Head of caudate nucleus (tissue), 42 donors: ENCODE results near the gene HEXIM2.
"Not testable (repeated sequence)": the region's sequence is repeated elsewhere in the genome, so short reads cannot be mapped to it uniquely, and the experiment has no call there.

ENCODE experiments used
- DNase-seq, 42 donors: peaks; one replicate each; pipeline versions ENCODE4 v3.0.0 to v3.0.0-alpha.2; 2020 to 2021; ENCODE audit warnings: mixed read lengths in 7 of 42
- intact Hi-C: fragments of 100-400 bp; cut with DNase I; formaldehyde crosslinking; loops from one replicate; pipeline ENCODE4 v1.15.0; 2022

Gene HEXIM2, protein sequence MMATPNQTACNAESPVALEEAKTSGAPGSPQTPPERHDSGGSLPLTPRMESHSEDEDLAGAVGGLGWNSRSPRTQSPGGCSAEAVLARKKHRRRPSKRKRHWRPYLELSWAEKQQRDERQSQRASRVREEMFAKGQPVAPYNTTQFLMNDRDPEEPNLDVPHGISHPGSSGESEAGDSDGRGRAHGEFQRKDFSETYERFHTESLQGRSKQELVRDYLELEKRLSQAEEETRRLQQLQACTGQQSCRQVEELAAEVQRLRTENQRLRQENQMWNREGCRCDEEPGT

DNA sequence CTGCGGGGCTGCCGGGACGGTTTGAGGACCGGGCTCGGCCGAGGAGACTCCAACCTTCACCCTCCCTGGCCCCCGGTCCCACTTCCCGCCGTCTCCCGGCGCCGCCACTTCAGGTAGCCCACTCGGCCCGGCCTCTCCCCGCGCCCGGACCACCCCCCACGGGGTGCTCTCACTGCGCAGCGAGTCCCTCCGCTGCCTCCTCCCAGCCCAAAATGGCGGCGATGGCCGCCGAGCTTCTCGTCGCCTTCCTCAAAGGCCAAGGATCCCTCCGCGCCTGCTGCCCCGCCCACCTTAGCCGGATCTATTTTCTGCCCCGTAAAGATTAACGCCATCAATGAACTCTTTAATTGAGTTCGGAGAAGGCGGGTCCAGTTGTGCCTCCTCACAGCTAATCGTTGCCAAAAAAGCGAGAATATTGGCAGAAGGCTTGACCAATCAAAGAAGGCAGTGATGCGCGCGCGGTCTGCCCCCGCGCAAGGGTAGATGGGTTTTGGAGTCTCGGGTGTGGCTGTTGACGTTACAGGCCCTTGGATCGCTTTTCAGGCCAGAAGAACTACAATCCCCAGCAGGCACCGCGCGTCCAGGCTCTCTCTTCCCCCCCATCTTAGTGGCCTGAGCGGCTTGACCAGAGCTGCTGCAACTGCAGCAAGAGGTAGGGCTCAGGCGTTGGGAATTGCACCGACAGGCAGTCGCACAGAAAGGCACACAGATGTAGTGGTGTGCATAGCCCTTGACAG, at the start of gene HEXIM2:
TSS of gene HEXIM2 (plus strand) at position 588 of the 737 bp plus-strand sequence. CDS start 919 bp downstream, outside the sequence.
- DNase-seq = peak; percentile 97 to 100 (median 99)

GRCh38 chr17:45112559-45113423, 48.9 kb upstream of the HEXIM2 start:
- intact Hi-C loops = no loop called here
- no peak for DNase-seq

More for the DNA sequence above, at the start of gene HEXIM2:
- intact Hi-C loops = loop anchor here (5.0 kb wide), 1 partner anchor 156 kb away; the partner anchor contains the start of gene MAP3K14

DNA sequence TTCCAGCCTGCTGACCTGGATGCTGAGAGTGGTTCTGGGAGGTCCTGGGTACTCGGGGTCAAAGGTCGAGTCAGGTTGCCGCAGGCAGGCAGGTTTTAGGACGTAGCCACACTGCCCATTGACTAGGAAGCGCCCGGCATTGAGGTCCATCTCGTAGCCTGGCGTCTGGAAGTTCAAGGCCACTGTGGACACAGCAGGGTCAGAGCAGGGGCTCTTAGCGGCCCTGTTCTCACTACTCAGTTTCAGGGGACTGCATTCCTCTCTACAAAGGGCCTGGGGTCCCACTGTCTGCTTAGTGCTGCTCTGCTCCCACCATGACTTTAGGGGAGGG, 48.3 kb upstream of the HEXIM2 start:
- no peak for DNase-seq
- intact Hi-C loops = no loop called here

- intact Hi-C loops = no loop called here
- DNase-seq = no peak
Measured at GRCh38 chr17:45114117-45114932, 47.4 kb upstream of the HEXIM2 start.

- no peak for DNase-seq
- intact Hi-C loops = no loop called here
Measured at GRCh38 chr17:45115015-45115625, 46.6 kb upstream of the HEXIM2 start.

- DNase-seq = peak in 12 of 42 donors; percentile 23 to 67 (median 44)
- intact Hi-C loops = no loop called here
Measured at GRCh38 chr17:45115871-45116270, 45.8 kb upstream of the HEXIM2 start.

- intact Hi-C loops = no loop called here
- DNase-seq = no peak
Measured at GRCh38 chr17:45116434-45117016, 45.1 kb upstream of the HEXIM2 start.

- intact Hi-C loops = no loop called here
- no peak for DNase-seq
Measured at GRCh38 chr17:45117334-45117733, 44.3 kb upstream of the HEXIM2 start.

DNA sequence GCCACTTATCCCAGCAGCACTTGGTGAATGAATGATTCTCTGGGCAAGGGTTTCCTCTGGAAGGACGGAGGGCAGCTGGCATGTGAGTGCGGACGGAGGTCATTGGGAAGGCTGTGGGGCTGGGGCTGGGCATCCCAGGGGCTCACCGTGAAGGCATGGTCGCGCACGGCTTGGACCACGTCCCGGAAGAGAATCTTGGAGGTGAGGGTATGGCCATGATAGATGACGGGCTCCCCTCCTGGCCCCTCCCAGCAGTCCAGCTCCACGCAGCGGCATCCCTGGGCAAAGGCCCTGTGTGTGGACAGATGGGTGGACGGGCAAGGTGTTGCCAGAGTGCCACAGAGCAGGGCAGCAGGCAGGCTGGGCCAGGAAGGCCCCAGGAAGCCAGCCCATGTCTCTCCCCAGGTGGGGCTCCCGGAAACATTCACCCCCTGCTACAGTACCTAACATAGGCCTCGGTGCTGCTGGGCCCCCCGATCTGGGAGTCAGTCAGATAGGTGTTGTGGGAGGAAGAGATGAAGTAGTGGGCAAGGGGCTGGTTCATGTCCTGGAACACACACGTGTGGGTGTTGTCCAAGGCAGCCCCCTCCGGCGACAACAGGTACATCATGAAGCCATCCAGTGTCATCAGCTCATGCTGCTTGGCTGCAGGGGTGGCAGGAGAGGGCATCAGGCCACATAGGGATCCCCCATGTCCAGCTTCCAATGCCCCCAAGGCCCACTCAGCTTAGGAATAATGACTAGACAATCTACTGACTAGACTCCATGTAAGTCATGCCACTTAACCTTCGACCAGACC, 43.6 kb upstream of the HEXIM2 start:
- intact Hi-C loops = no loop called here
- no peak for DNase-seq

DNA sequence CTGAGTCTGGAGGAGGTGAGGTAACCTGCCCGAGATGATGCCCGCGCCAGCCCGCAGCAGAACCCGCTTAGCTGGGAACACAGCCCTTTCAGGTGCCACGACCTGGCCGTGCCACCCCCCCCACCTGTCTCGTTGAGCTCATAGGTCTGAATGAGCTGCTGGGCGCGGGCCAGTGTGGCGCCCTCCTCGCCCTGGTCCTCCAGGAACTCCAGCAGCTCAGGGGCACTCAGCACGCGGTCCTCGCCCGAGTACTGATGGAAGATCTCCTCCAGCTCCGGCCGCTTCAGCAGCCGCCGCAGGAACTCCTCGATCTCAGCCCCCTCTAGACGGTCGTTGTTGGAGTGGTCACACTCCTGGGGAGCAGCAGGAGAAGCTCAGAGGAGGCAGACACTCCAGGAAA, 43.0 kb upstream of the HEXIM2 start:
- DNase-seq = no peak
- intact Hi-C loops = no loop called here

GRCh38 chr17:45119964-45120363, 41.7 kb upstream of the HEXIM2 start:
- intact Hi-C loops = no loop called here
- DNase-seq = no peak

GRCh38 chr17:45120558-45120957, 41.1 kb upstream of the HEXIM2 start:
- no peak for DNase-seq
- intact Hi-C loops = no loop called here

GRCh38 chr17:45121055-45121454, 40.6 kb upstream of the HEXIM2 start:
- intact Hi-C loops = no loop called here
- no peak for DNase-seq

- intact Hi-C loops = no loop called here
- no peak for DNase-seq
Measured at GRCh38 chr17:45123076-45123770, 38.5 kb upstream of the HEXIM2 start.

GRCh38 chr17:45123930-45124796, 37.5 kb upstream of the HEXIM2 start:
- DNase-seq = peak in 1 of 42 donors; percentile 14
- intact Hi-C loops = no loop called here

DNA sequence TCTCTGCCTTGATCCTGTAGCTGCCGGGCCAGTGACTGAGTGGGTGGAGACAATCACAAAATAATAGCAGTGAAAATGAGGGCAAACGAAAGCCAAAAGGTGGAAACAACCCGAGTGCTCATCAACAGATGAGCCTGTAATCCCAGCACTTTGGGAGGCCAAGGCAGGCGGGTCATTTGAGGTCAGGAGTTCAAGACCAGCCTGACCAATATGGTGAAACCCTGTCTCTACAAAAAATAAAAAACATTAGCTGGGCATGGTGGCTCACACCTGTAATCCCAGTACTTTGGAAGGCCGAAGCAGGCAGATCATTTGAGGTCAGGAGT, 36.9 kb upstream of the HEXIM2 start:
- DNase-seq, intact Hi-C loops: not testable (repeated sequence)
